ENCODE measurements around the gene DLG1.

Gene DLG1

GRCh38 chr3:197312431-197312830 is 14.0 kb upstream of the DLG1 start:
- no peak for DNase-seq

- DNase-seq, result no peak
Observed at GRCh38 chr3:197311591-197311990, 13.2 kb upstream of the DLG1 start.

GRCh38 chr3:197309528-197310361 is 11.3 kb upstream of the DLG1 start:
- DNase-seq, result no peak

GRCh38 chr3:197308591-197308990 is 10.2 kb upstream of the DLG1 start:
- DNase-seq, result no peak

GRCh38 chr3:197306374-197307086 is 8.1 kb upstream of the DLG1 start:
- peak; percentile 58 for DNase-seq

- DNase-seq, result no peak
Observed at GRCh38 chr3:197305854-197306253, 7.4 kb upstream of the DLG1 start.

- no peak for DNase-seq
Observed at GRCh38 chr3:197303452-197303851, 5.0 kb upstream of the DLG1 start.

- DNase-seq, result peak; percentile 65
Observed at GRCh38 chr3:197302696-197303341, 4.4 kb upstream of the DLG1 start.

- no peak for DNase-seq
Observed at GRCh38 chr3:197302033-197302432, 3.6 kb upstream of the DLG1 start.

- no peak for DNase-seq
Observed at GRCh38 chr3:197300361-197300760, 1.9 kb upstream of the DLG1 start.

GRCh38 chr3:197298945-197299854 is 788 bp upstream of the DLG1 start:
- peak; percentile 78 for DNase-seq

- peak; percentile 92 for DNase-seq
Observed at GRCh38 chr3:197297476-197298340, 704 bp downstream of the DLG1 start.

- no peak for DNase-seq
Observed at GRCh38 chr3:197297002-197297401, 1.4 kb downstream of the DLG1 start.

GRCh38 chr3:197296545-197296944 is 1.9 kb downstream of the DLG1 start:
- DNase-seq, result no peak

GRCh38 chr3:197295871-197296270 is 2.5 kb downstream of the DLG1 start:
- DNase-seq, result no peak

- DNase-seq, result no peak
Observed at GRCh38 chr3:197293605-197294237, 4.7 kb downstream of the DLG1 start.

- DNase-seq, result no peak
Observed at GRCh38 chr3:197292648-197293047, 5.8 kb downstream of the DLG1 start.

GRCh38 chr3:197292083-197292646 is 6.2 kb downstream of the DLG1 start:
- DNase-seq, result no peak

GRCh38 chr3:197289726-197290125 is 8.7 kb downstream of the DLG1 start:
- no peak for DNase-seq

GRCh38 chr3:197286678-197287077 is 11.7 kb downstream of the DLG1 start:
- DNase-seq, result no peak

GRCh38 chr3:197285557-197285956 is 12.9 kb downstream of the DLG1 start:
- no peak for DNase-seq
